CD8-positive, alpha-beta memory T cell (primary cell): ENCODE data around the gene MTFR1L. TPM values are rescaled to one million over a fixed set of nuclear protein-coding genes. Genes with fewer than 3 reads are reported as not detected.

Source experiments
- CTCF ChIA-PET: fragments of 350-600 bp; sonication (Branson Sonifier 250); formaldehyde crosslinking; loops from one replicate; lab custom pipeline; 2021; ENCODE audit warnings: antibody characterized with exemption; lab: Charles Lee
- POLR2A ChIA-PET: fragments of 350-600 bp; sonication (Branson Sonifier 250); formaldehyde crosslinking; loops from one replicate; lab custom pipeline; 2021; ENCODE audit warnings: antibody characterized with exemption; lab: Charles Lee
- DNase-seq, 5 donors: peaks; one replicate each; pipeline versions ENCODE4 v3.0.0 to v3.0.0-alpha.2; 2020 to 2022; ENCODE audit warnings: mixed read lengths in 1 of 5
- H3K27ac ChIP-seq: one replicate; pipeline ENCODE4 v1.7.0; 2013; ENCODE audit warnings: low read depth, mild to moderate bottlenecking, low read length, moderate library complexity
- H3K27me3 ChIP-seq: 2 replicates; pipeline ENCODE4 v1.7.0; 2013; ENCODE audit warnings: low read length, mild to moderate bottlenecking; ENCODE audit not compliant: insufficient read depth, poor library complexity, severe bottlenecking
- H3K36me3 ChIP-seq: 2 replicates; pipeline ENCODE4 v1.7.0; 2013; ENCODE audit warnings: mild to moderate bottlenecking, low read length, moderate library complexity; ENCODE audit not compliant: insufficient read depth
- H3K4me1 ChIP-seq: 2 replicates; pipeline ENCODE4 v1.7.0; 2013; ENCODE audit warnings: mild to moderate bottlenecking, low read length, moderate library complexity; ENCODE audit not compliant: insufficient read depth
- H3K4me3 ChIP-seq: 2 replicates; pipeline ENCODE4 v1.7.0; 2013; ENCODE audit warnings: mild to moderate bottlenecking, low read length
- H3K9me3 ChIP-seq: 2 replicates; pipeline ENCODE4 v1.7.0; 2013; ENCODE audit warnings: mild to moderate bottlenecking, low read length
- H3K27ac Mint-ChIP-seq, 8 donors: one replicate each; pipeline ENCODE4 v1.8.0; 2020 to 2021; ENCODE audit warnings: mixed read lengths in 8 of 8, mild to moderate bottlenecking in 6 of 8, inconsistent platforms in 3 of 8, moderate library complexity in 3 of 8
- H3K27me3 Mint-ChIP-seq, 2 donors: one replicate each; pipeline ENCODE4 v1.8.0; 2020 to 2021; ENCODE audit warnings: mixed read lengths in 2 of 2, mild to moderate bottlenecking in 1 of 2, moderate library complexity in 1 of 2
- H3K36me3 Mint-ChIP-seq, 3 donors: one replicate each; pipeline ENCODE4 v1.8.0; 2020 to 2021; ENCODE audit warnings: mixed read lengths in 3 of 3, inconsistent platforms in 1 of 3, mild to moderate bottlenecking in 1 of 3
- H3K4me1 Mint-ChIP-seq, 3 donors: one replicate each; pipeline ENCODE4 v1.8.0; 2020 to 2021; ENCODE audit warnings: mixed read lengths in 3 of 3, inconsistent platforms in 1 of 3, mild to moderate bottlenecking in 1 of 3
- H3K4me3 Mint-ChIP-seq, 7 donors: one replicate each; pipeline ENCODE4 v1.8.0; 2020 to 2021; ENCODE audit warnings: mixed read lengths in 7 of 7, mild to moderate bottlenecking in 6 of 7, moderate library complexity in 4 of 7, inconsistent platforms in 2 of 7
- H3K9me3 Mint-ChIP-seq, 5 donors: one replicate each; pipeline ENCODE4 v1.8.0; 2020 to 2022; ENCODE audit warnings: mixed read lengths in 5 of 5, mild to moderate bottlenecking in 3 of 5, moderate library complexity in 2 of 5, inconsistent platforms in 1 of 5
- polyA plus RNA-seq: library from polyadenylated mRNA; unstranded; fragments of 300-500 nt; fragmentation: Illumina TruSeq; gene quantifications from one replicate; pipeline ENCODE4 v1.2.3, GENCODE V29; 2021
- total RNA-seq, 2 experiments: library from RNA; stranded (reverse); gene quantifications; one replicate each; pipeline ENCODE4 v1.2.3, GENCODE V29; 2021

Gene MTFR1L
- total and polyA plus RNA-seq, 3 experiments from 2014 or later, result 29.7 to 33.5 (median 30.2) TPM

GRCh38 chr1:25847929-25848328 lies 28.2 kb downstream of the MTFR1L start:
- no peaks in the 10 kb centered on the region for H3K36me3 Mint-ChIP-seq
- Histone ChIP-seq H3K36me3 (no peaks in the 10 kb centered on the region), H3K4me1 (no peaks in the 10 kb centered on the region), H3K4me3 (no peak overlapping the region), H3K27me3 (no peaks in the 10 kb centered on the region), H3K27ac (no peak overlapping the region), H3K9me3 (no peaks in the 10 kb centered on the region)
- ChIA-PET POLR2A (no interaction called here), CTCF (interaction anchor here (0.9 kb wide), 1 partner anchor 150 kb away, joined by 3 read pairs; the partner anchor contains the start of gene PAFAH2)
- no peaks in the 10 kb centered on the region for H3K27me3 Mint-ChIP-seq
- no peak overlapping the region for H3K4me3 Mint-ChIP-seq
- no peak for DNase-seq
- H3K4me1 Mint-ChIP-seq, result no peaks in the 10 kb centered on the region
- no peaks in the 10 kb centered on the region for H3K9me3 Mint-ChIP-seq
- H3K27ac Mint-ChIP-seq, result peak overlapping the region in 1 of 8 donors; percentile 28

GRCh38 chr1:25848531-25848930 lies 28.8 kb downstream of the MTFR1L start:
- Mint-ChIP-seq H3K27ac (no peak overlapping the region), H3K4me3 (no peak overlapping the region), H3K27me3 (no peaks in the 10 kb centered on the region), H3K36me3 (no peaks in the 10 kb centered on the region), H3K9me3 (no peaks in the 10 kb centered on the region), H3K4me1 (no peaks in the 10 kb centered on the region)
- Histone ChIP-seq H3K4me3 (no peak overlapping the region), H3K4me1 (no peaks in the 10 kb centered on the region), H3K27me3 (no peaks in the 10 kb centered on the region), H3K36me3 (no peaks in the 10 kb centered on the region), H3K9me3 (no peaks in the 10 kb centered on the region), H3K27ac (no peak overlapping the region)
- ChIA-PET POLR2A (no interaction called here), CTCF (interaction anchor here (0.9 kb wide), 1 partner anchor 149 kb away, joined by 3 read pairs; the partner anchor contains the start of gene PAFAH2)
- no peak for DNase-seq

GRCh38 chr1:25854554-25854953 lies 34.8 kb downstream of the MTFR1L start:
- Mint-ChIP-seq H3K4me3 (no peak overlapping the region), H3K4me1 (peaks cover 8 to 14% (median 12%) of the 10 kb centered on the region in 3 donors), H3K27me3 (no peaks in the 10 kb centered on the region), H3K27ac (no peak overlapping the region), H3K9me3 (no peaks in the 10 kb centered on the region), H3K36me3 (peaks cover 0 to 2% (median 0%) of the 10 kb centered on the region in 3 donors)
- DNase-seq, result no peak
- H3K4me1 ChIP-seq, result peaks cover 9% of the 10 kb centered on the region
- no peaks in the 10 kb centered on the region for H3K27me3 ChIP-seq
- H3K9me3 ChIP-seq, result no peaks in the 10 kb centered on the region
- no peak overlapping the region for H3K27ac ChIP-seq
- no peak overlapping the region for H3K4me3 ChIP-seq
- ChIA-PET CTCF (no interaction called here), POLR2A (interaction anchor here (0.7 kb wide), 1 partner anchor 380 kb away, joined by 15 read pairs; no protein-coding TSS in a partner anchor)
- no peaks in the 10 kb centered on the region for H3K36me3 ChIP-seq

DNA sequence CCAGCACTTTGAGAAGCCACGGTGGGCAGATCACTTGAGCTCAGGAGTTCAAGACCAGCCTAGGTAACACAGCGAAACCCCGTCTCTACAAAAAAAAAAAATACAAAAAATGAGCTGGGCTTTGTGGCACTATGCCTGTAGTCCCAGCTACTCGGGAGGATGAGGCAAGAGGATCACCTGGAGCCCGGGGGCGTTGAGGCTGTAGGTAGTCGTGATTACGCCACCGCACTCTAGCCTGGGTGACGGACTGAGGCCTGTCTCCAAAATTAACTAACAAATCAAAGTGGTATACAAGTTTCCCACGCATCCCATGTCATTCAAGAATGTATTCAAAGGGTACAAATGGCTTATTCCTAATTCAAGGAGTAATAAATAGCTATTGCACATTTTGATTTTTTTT lies 37.1 kb downstream of the MTFR1L start:
- no peak overlapping the region for H3K27ac ChIP-seq
- no peak for DNase-seq
- H3K27me3 Mint-ChIP-seq, result no peaks in the 10 kb centered on the region
- H3K9me3 ChIP-seq, result no peaks in the 10 kb centered on the region
- peaks cover 9% of the 10 kb centered on the region for H3K4me1 ChIP-seq
- CTCF ChIA-PET, result interaction anchor here (0.6 kb wide), 1 partner anchor 286 kb away, joined by 4 read pairs; no protein-coding TSS in a partner anchor
- POLR2A ChIA-PET, result no interaction called here
- no peaks in the 10 kb centered on the region for H3K36me3 ChIP-seq
- no peak overlapping the region for H3K4me3 ChIP-seq
- H3K36me3 Mint-ChIP-seq, result peaks cover 0 to 5% (median 0%) of the 10 kb centered on the region in 3 donors
- peak overlapping the region in 1 of 7 donors; percentile 69 for H3K4me3 Mint-ChIP-seq
- H3K9me3 Mint-ChIP-seq, result no peaks in the 10 kb centered on the region
- H3K4me1 Mint-ChIP-seq, result peaks cover 18 to 28% (median 26%) of the 10 kb centered on the region in 3 donors
- H3K27me3 ChIP-seq, result no peaks in the 10 kb centered on the region
- H3K27ac Mint-ChIP-seq, result no peak overlapping the region

GRCh38 chr1:25858494-25858893 lies 38.7 kb downstream of the MTFR1L start:
- H3K4me3 ChIP-seq, result peak overlapping the region; percentile 54
- peaks cover 0 to 5% (median 0%) of the 10 kb centered on the region in 3 donors for H3K36me3 Mint-ChIP-seq
- H3K4me1 ChIP-seq, result peaks cover 9% of the 10 kb centered on the region
- H3K27ac Mint-ChIP-seq, result peak overlapping the region in 3 of 8 donors; percentile 43 to 79 (median 70)
- H3K27me3 Mint-ChIP-seq, result no peaks in the 10 kb centered on the region
- H3K27ac ChIP-seq, result peak overlapping the region; percentile 79
- H3K9me3 ChIP-seq, result no peaks in the 10 kb centered on the region
- no peaks in the 10 kb centered on the region for H3K36me3 ChIP-seq
- ChIA-PET POLR2A (interaction anchor here (0.6 kb wide), 1 partner anchor 950 kb away, joined by 4 read pairs; no protein-coding TSS in a partner anchor), CTCF (no interaction called here)
- peak overlapping the region in 6 of 7 donors; percentile 79 to 92 (median 87) for H3K4me3 Mint-ChIP-seq
- peaks cover 18 to 28% (median 26%) of the 10 kb centered on the region in 3 donors for H3K4me1 Mint-ChIP-seq
- DNase-seq, result no peak
- no peaks in the 10 kb centered on the region for H3K27me3 ChIP-seq
- no peaks in the 10 kb centered on the region for H3K9me3 Mint-ChIP-seq

DNA sequence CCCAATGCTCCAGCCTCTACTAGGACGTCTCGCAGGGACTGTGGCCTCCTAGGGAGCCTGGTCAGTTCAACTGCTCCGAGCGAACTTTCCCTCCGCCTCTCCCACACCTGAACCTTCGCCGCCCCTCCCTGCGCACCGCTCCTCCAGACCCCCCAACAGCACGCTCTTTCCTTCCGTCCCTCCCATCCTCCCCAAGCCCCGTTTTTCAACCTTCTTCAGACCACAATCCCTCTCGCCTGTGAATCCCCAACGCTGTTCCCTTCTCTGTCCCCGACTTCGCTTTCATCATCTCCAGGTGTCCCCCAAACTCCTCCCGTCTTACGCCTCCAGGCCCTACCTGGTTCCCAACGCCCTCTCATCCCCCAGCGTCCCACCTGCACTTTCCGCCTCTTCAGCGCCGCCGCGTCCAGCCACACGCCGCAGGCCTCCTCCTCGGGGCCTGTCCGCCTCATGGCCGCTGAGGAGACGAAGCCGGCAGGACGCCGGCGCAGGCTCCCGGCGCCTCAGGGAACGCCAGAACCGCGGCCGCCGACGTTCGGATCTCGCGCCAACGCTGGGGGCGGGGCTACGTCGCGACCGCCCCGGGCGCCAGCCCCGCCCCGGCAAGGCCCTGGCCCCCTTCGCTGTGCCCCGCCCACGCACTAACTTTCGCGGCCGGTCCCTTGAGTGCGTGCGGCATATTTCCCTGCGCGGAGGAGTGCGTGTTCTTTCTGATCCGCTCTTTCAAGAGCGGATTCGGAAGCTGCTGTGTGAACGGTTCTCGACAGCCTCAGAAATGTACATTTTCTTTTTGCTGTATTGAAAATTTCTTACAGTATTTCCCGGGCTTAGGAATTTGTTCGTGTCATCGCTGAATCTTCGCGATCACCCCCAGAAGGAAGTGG lies 39.4 kb downstream of the MTFR1L start, which contains the start of gene AUNIP:
Gene AUNIP, minus strand, starts transcription at position 552 of the 884 bp plus-strand sequence. Its CDS starts 100 bp downstream, at position 452.
- peaks cover 9% of the 10 kb centered on the region for H3K4me1 ChIP-seq
- Mint-ChIP-seq H3K9me3 (no peaks in the 10 kb centered on the region), H3K4me3 (peak within 1 kb of the TSS; percentile 90 to 96 (median 92)), H3K27me3 (no peaks in the 10 kb centered on the region), H3K4me1 (peaks cover 18 to 28% (median 26%) of the 10 kb centered on the region in 3 donors), H3K36me3 (peaks cover 0 to 5% (median 0%) of the 10 kb centered on the region in 3 donors), H3K27ac (peak within 1 kb of the TSS; percentile 66 to 96 (median 89))
- no peaks in the 10 kb centered on the region for H3K36me3 ChIP-seq
- no peaks in the 10 kb centered on the region for H3K9me3 ChIP-seq
- POLR2A ChIA-PET, result interaction anchor here (0.6 kb wide), 1 partner anchor 950 kb away, joined by 4 read pairs; no protein-coding TSS in a partner anchor
- peak within 1 kb of the TSS; percentile 79 for H3K27ac ChIP-seq
- DNase-seq, result peak; percentile 83 to 91 (median 86)
- peak within 1 kb of the TSS; percentile 54 for H3K4me3 ChIP-seq
- CTCF ChIA-PET, result no interaction called here
- no peaks in the 10 kb centered on the region for H3K27me3 ChIP-seq

GRCh38 chr1:25861316-25862286 lies 41.8 kb downstream of the MTFR1L start:
- ChIA-PET CTCF (no interaction called here), POLR2A (no interaction called here)
- H3K9me3 ChIP-seq, result no peaks in the 10 kb centered on the region
- Mint-ChIP-seq H3K4me3 (peak overlapping the region in 3 of 7 donors; percentile 34 to 61 (median 48)), H3K9me3 (no peaks in the 10 kb centered on the region), H3K27ac (peak overlapping the region in 1 of 8 donors; percentile 81), H3K27me3 (no peaks in the 10 kb centered on the region), H3K36me3 (peaks cover 0 to 5% (median 0%) of the 10 kb centered on the region in 3 donors), H3K4me1 (peaks cover 18 to 28% (median 26%) of the 10 kb centered on the region in 3 donors)
- H3K27me3 ChIP-seq, result no peaks in the 10 kb centered on the region
- H3K4me1 ChIP-seq, result peaks cover 9% of the 10 kb centered on the region
- H3K36me3 ChIP-seq, result no peaks in the 10 kb centered on the region
- no peak for DNase-seq
- peak overlapping the region; percentile 67 for H3K27ac ChIP-seq
- no peak overlapping the region for H3K4me3 ChIP-seq
